CD14-positive monocyte (primary cell): ENCODE data around the gene CLDN7. TPM values are rescaled to one million over a fixed set of nuclear protein-coding genes. Genes with fewer than 3 reads are reported as not detected.

ENCODE experiments used
- DNase-seq, 3 donors: peaks; one replicate each; pipeline ENCODE4 v3.0.0-alpha.2; 2011 to 2022
- H2AFZ ChIP-seq: 2 replicates; pipeline ENCODE4 v1.6.0; 2012; ENCODE audit warnings: mild to moderate bottlenecking, low read depth, low read length, inconsistent platforms; ENCODE audit not compliant: insufficient read depth, poor library complexity, severe bottlenecking
- H3K27ac ChIP-seq, 2 donors: 1 replicate in 1 of 2; 2 replicates in 1 of 2; pipeline ENCODE4 v1.5.1; 2012 to 2013; ENCODE audit warnings: low read length in 2 of 2, control low read depth in 1 of 2, inconsistent platforms in 1 of 2, low read depth in 1 of 2, mild to moderate bottlenecking in 1 of 2
- H3K27me3 ChIP-seq, 2 donors: one replicate each; pipeline versions ENCODE4 v1.6.0 to v1.6.1; 2011 to 2013; ENCODE audit warnings: low read length in 2 of 2; ENCODE audit not compliant: control insufficient read depth in 2 of 2, insufficient read depth in 2 of 2
- H3K36me3 ChIP-seq, 2 donors: replicated peaks in 1 of 2; 1 replicate in 1 of 2; 2 replicates in 1 of 2; pipeline versions ENCODE4 v1.5.1 to v1.6.1; 2012 to 2013; ENCODE audit warnings: low read length in 2 of 2, control low read depth in 1 of 2, inconsistent platforms in 1 of 2, mild to moderate bottlenecking in 1 of 2; ENCODE audit not compliant: insufficient read depth in 2 of 2, control insufficient read depth in 1 of 2
- H3K4me1 ChIP-seq, 2 donors: 1 replicate in 1 of 2; 2 replicates in 1 of 2; pipeline versions ENCODE4 v1.5.1 to v1.6.1; 2012 to 2013; ENCODE audit warnings: low read length in 2 of 2, control low read depth in 1 of 2, inconsistent platforms in 1 of 2, mild to moderate bottlenecking in 1 of 2, moderate library complexity in 1 of 2; ENCODE audit not compliant: insufficient read depth in 2 of 2, control insufficient read depth in 1 of 2
- H3K4me2 ChIP-seq: replicated peaks from 2 replicates; pipeline ENCODE3; 2012; ENCODE audit warnings: low read length, moderate library complexity, mild to moderate bottlenecking; ENCODE audit not compliant: poor library complexity, severe bottlenecking; ENCODE audit errors: extremely low read depth
- H3K4me3 ChIP-seq, 3 experiments: fragments of 200-600 bp in 1 of 3; sonication (generic) in 1 of 3; replicated peaks in 1 of 3; 1 replicate in 2 of 3; 2 replicates in 1 of 3; pipeline ENCODE4 v1.5.1; 2011 to 2013; ENCODE audit warnings: low read length in 3 of 3, mild to moderate bottlenecking in 3 of 3, control low read depth in 2 of 3, low read depth in 2 of 3, inconsistent platforms in 1 of 3, moderate library complexity in 1 of 3
- H3K79me2 ChIP-seq: 2 replicates; pipeline ENCODE4 v1.6.0; 2012; ENCODE audit warnings: mild to moderate bottlenecking, control low read depth, inconsistent platforms, low read length, moderate library complexity; ENCODE audit not compliant: insufficient read depth
- H3K9ac ChIP-seq: 2 replicates; pipeline ENCODE4 v1.6.0; 2017; ENCODE audit warnings: low read length, mild to moderate bottlenecking; ENCODE audit not compliant: insufficient read depth, poor library complexity, severe bottlenecking
- H3K9me3 ChIP-seq, 2 donors: replicated peaks in 1 of 2; 1 replicate in 1 of 2; 2 replicates in 1 of 2; pipeline versions ENCODE4 v1.5.1 to v1.6.1; 2012 to 2013; ENCODE audit warnings: low read length in 2 of 2, control low read depth in 1 of 2; ENCODE audit not compliant: control insufficient read depth in 1 of 2, insufficient read depth in 1 of 2
- H4K20me1 ChIP-seq: 2 replicates; pipeline ENCODE4 v1.6.0; 2012; ENCODE audit warnings: mild to moderate bottlenecking, low read length, control low read depth, moderate library complexity; ENCODE audit not compliant: insufficient read depth
- H3K27ac Mint-ChIP-seq, 7 donors: one replicate each; pipeline ENCODE4 v1.8.0; 2020; ENCODE audit warnings: mild to moderate bottlenecking in 7 of 7, mixed read lengths in 7 of 7, moderate library complexity in 6 of 7, inconsistent platforms in 2 of 7
- H3K27me3 Mint-ChIP-seq, 3 donors: one replicate each; pipeline ENCODE4 v1.8.0; 2021 to 2022; ENCODE audit warnings: low read depth in 3 of 3, mild to moderate bottlenecking in 3 of 3, mixed read lengths in 3 of 3, moderate library complexity in 3 of 3, inconsistent platforms in 1 of 3
- H3K36me3 Mint-ChIP-seq, 2 donors: one replicate each; pipeline ENCODE4 v1.8.0; 2020; ENCODE audit warnings: mixed read lengths in 2 of 2, inconsistent platforms in 1 of 2, mild to moderate bottlenecking in 1 of 2
- H3K4me1 Mint-ChIP-seq: one replicate; pipeline ENCODE4 v1.8.0; 2020; ENCODE audit warnings: mild to moderate bottlenecking, mixed read lengths
- H3K4me3 Mint-ChIP-seq, 2 donors: one replicate each; pipeline ENCODE4 v1.8.0; 2020; ENCODE audit warnings: mild to moderate bottlenecking in 2 of 2, mixed read lengths in 2 of 2, moderate library complexity in 1 of 2
- H3K9me3 Mint-ChIP-seq, 7 donors: one replicate each; pipeline ENCODE4 v1.8.0; 2020 to 2022; ENCODE audit warnings: mixed read lengths in 7 of 7, mild to moderate bottlenecking in 6 of 7, moderate library complexity in 6 of 7, inconsistent platforms in 2 of 7
- CTCF ChIP-seq: fragments of 200-600 bp; IDR thresholded peaks from one replicate; pipeline ENCODE4 v1.8.0; 2022; ENCODE audit warnings: antibody characterized with exemption, mild to moderate bottlenecking
- WGBS: methylation state at CpG from one replicate; pipeline ENCODE4 v1.1.5; 2013; ENCODE audit warnings: missing lambda C conversion rate; ENCODE audit not compliant: insufficient coverage; 5-methylcytosine and 5-hydroxymethylcytosine counted together
- intact Hi-C, 2 donors: fragments of 100-400 bp; cut with micrococcal nuclease; formaldehyde crosslinking; loops; one replicate each; pipeline versions ENCODE4 v1.15.0 to v1.15.1; 2023
- polyA plus RNA-seq, 3 donors: library from polyadenylated mRNA; depleted of rRNA in 1 of 3; unstranded in 2 of 3; stranded (reverse) in 1 of 3; fragments of 300-500 nt in 2 of 3; fragments of >200 nt in 1 of 3; fragmentation: Illumina TruSeq in 2 of 3; gene quantifications; 1 replicate in 2 of 3; 2 replicates in 1 of 3; pipeline ENCODE4 v1.2.3, GENCODE V29; 2012 to 2021

CLDN7 gene
- polyA plus RNA-seq, 3 donors: 0.49 to 13.4 (median 2.1) TPM

GRCh38 chr17:7214300-7215135 lies 47.8 kb downstream of the CLDN7 start:
- intact Hi-C loops: loop anchor here in 1 of 2 donors (2.0 to 10.0 kb wide), 3 partner anchors 20 to 190 kb away; partner anchors contain the start of genes CTDNEP1, DVL2, ELP5 and NLGN2
- Histone ChIP-seq H3K9me3 (no peaks in the 10 kb centered on the region), H3K4me2 (peak overlapping the region; percentile 78), H3K4me1 (peaks cover 56 to 59% of the 10 kb centered on the region in 2 donors), H3K79me2 (peaks cover 63% of the 10 kb centered on the region), H3K9ac (peak overlapping the region; percentile 39), H3K27ac (peak overlapping the region; percentile 69 to 71), H3K4me3 (peak overlapping the region; percentile 46 to 83 (median 62)), H3K36me3 (no peaks in the 10 kb centered on the region), H3K27me3 (no peaks in the 10 kb centered on the region), H2AFZ (no peak overlapping the region), H4K20me1 (peaks cover 52% of the 10 kb centered on the region)
- Mint-ChIP-seq H3K36me3 (peaks cover 4 to 12% of the 10 kb centered on the region in 2 donors), H3K27ac (peak overlapping the region; percentile 91 to 100 (median 99)), H3K4me3 (peak overlapping the region; percentile 89 to 90), H3K4me1 (peaks cover 66% of the 10 kb centered on the region), H3K9me3 (no peaks in the 10 kb centered on the region), H3K27me3 (peaks cover 1 to 11% (median 3%) of the 10 kb centered on the region in 3 donors)
- peak; percentile 50 for TF ChIP-seq CTCF
- WGBS: 0% methylated on average over 31 of the region's 45 CpGs
- peak; percentile 91 to 96 (median 92) for DNase-seq

- Histone ChIP-seq H3K4me2 (peak overlapping the region; percentile 78), H3K27me3 (no peaks in the 10 kb centered on the region), H3K9ac (peak overlapping the region; percentile 39), H3K27ac (peak overlapping the region; percentile 69 to 71), H3K4me1 (peaks cover 50 to 53% of the 10 kb centered on the region in 2 donors), H3K79me2 (peaks cover 68% of the 10 kb centered on the region), H2AFZ (no peak overlapping the region), H3K9me3 (no peaks in the 10 kb centered on the region), H3K4me3 (peak overlapping the region; percentile 46 to 83 (median 62)), H3K36me3 (no peaks in the 10 kb centered on the region), H4K20me1 (peaks cover 58% of the 10 kb centered on the region)
- H3K27me3 Mint-ChIP-seq: peaks cover 0 to 11% (median 3%) of the 10 kb centered on the region in 3 donors
- peak overlapping the region; percentile 89 to 90 for H3K4me3 Mint-ChIP-seq
- no peaks in the 10 kb centered on the region for H3K9me3 Mint-ChIP-seq
- intact Hi-C loops: loop anchor here in 1 of 2 donors (2.0 to 10.0 kb wide), 2 partner anchors 21 to 191 kb away; partner anchors contain the start of genes DVL2, NLGN2 and TMEM256
- peaks cover 4 to 14% of the 10 kb centered on the region in 2 donors for H3K36me3 Mint-ChIP-seq
- peak overlapping the region; percentile 91 to 100 (median 99) for H3K27ac Mint-ChIP-seq
- H3K4me1 Mint-ChIP-seq: peaks cover 60% of the 10 kb centered on the region
- WGBS: 1% methylated on average over 10 of the region's 15 CpGs
- TF ChIP-seq CTCF: peak; percentile 36
- peak; percentile 86 to 94 (median 89) for DNase-seq
Observed at GRCh38 chr17:7213895-7214299, 48.4 kb downstream of the CLDN7 start.
